CD4-positive, alpha-beta T cell treated with Interleukin-15 for 4 hours (primary cell): ENCODE data around the gene DLG1.
A peak's percentile ranks its signal among the peaks of the same experiment; 100 is the strongest.
"Not testable (repeated sequence)": the region's sequence is repeated elsewhere in the genome, so short reads cannot be mapped to it uniquely, and the experiment has no call there.

Experiments used
- DNase-seq: peaks from one replicate; pipeline ENCODE4 v3.0.0-alpha.2; 2020; ENCODE audit warnings: low spot score

Gene DLG1

GRCh38 chr3:197289726-197290125, 8.7 kb downstream of the DLG1 start:
- DNase-seq, result no peak

GRCh38 chr3:197286678-197287077, 11.7 kb downstream of the DLG1 start:
- no peak for DNase-seq

GRCh38 chr3:197285557-197285956, 12.9 kb downstream of the DLG1 start:
- DNase-seq, result no peak

- no peak for DNase-seq
Observed at GRCh38 chr3:197283045-197283444, 15.4 kb downstream of the DLG1 start.

GRCh38 chr3:197281849-197282248, 16.6 kb downstream of the DLG1 start:
- DNase-seq, result no peak

- no peak for DNase-seq
Observed at GRCh38 chr3:197280156-197280555, 18.3 kb downstream of the DLG1 start.

- DNase-seq, result no peak
Observed at GRCh38 chr3:197278933-197279332, 19.5 kb downstream of the DLG1 start.

GRCh38 chr3:197276808-197277207, 21.6 kb downstream of the DLG1 start:
- DNase-seq, result not testable (repeated sequence)

- DNase-seq, result no peak
Observed at GRCh38 chr3:197270558-197271317, 27.7 kb downstream of the DLG1 start.

GRCh38 chr3:197269024-197269423, 29.4 kb downstream of the DLG1 start:
- no peak for DNase-seq

- no peak for DNase-seq
Observed at GRCh38 chr3:197268294-197268693, 30.1 kb downstream of the DLG1 start.

- DNase-seq, result no peak
Observed at GRCh38 chr3:197266331-197266730, 32.1 kb downstream of the DLG1 start.

GRCh38 chr3:197262709-197263108, 35.7 kb downstream of the DLG1 start:
- no peak for DNase-seq

GRCh38 chr3:197261164-197261509, 37.3 kb downstream of the DLG1 start:
- DNase-seq, result no peak

GRCh38 chr3:197260491-197261163, 37.8 kb downstream of the DLG1 start:
- no peak for DNase-seq

- DNase-seq, result no peak
Observed at GRCh38 chr3:197259096-197259495, 39.3 kb downstream of the DLG1 start.

- no peak for DNase-seq
Observed at GRCh38 chr3:197258168-197258755, 40.1 kb downstream of the DLG1 start.

GRCh38 chr3:197257711-197258110, 40.7 kb downstream of the DLG1 start:
- DNase-seq, result no peak

- DNase-seq, result peak; percentile 52
Observed at GRCh38 chr3:197256836-197257444, 41.5 kb downstream of the DLG1 start.

GRCh38 chr3:197256104-197256503, 42.3 kb downstream of the DLG1 start:
- no peak for DNase-seq

- no peak for DNase-seq
Observed at GRCh38 chr3:197253238-197253947, 45.0 kb downstream of the DLG1 start.

GRCh38 chr3:197249542-197249941, 48.9 kb downstream of the DLG1 start:
- no peak for DNase-seq
